Peyer's patch (tissue), 4 donors: ENCODE measurements around the gene DEXI.

Source experiments
- CTCF ChIP-seq, 6 experiments: fragments of 450-650 bp in 4 of 6; fragments of 200-600 bp in 2 of 6; sonication (generic) in 1 of 6; IDR thresholded peaks; one replicate each; pipeline ENCODE4 v1.5.1; 2017 to 2019; ENCODE audit warnings: antibody characterized with exemption in 6 of 6, mild to moderate bottlenecking in 3 of 6, moderate library complexity in 1 of 6
- POLR2A ChIP-seq, 2 donors: fragments of 450-650 bp; IDR thresholded peaks; one replicate each; pipeline ENCODE4 v1.5.1; 2017; ENCODE audit warnings: antibody characterized with exemption in 2 of 2, mild to moderate bottlenecking in 2 of 2, moderate library complexity in 2 of 2

GRCh38 chr16:10889855-10890254 is 52.4 kb downstream of the DEXI start:
- TF ChIP-seq CTCF (IDR thresholded peaks at IDR 0.05) (no peak), POLR2A (IDR thresholded peaks at IDR 0.05) (no peak)
